ENCODE results near the gene HSP90AA1.
"Not testable (repeated sequence)": the region's sequence is repeated elsewhere in the genome, so short reads cannot be mapped to it uniquely, and the experiment has no call there.

Gene HSP90AA1

GRCh38 chr14:102086972-102087761, at the start of gene HSP90AA1:
TSS of gene HSP90AA1 (minus strand) at chr14:102087044. CDS start at chr14:102086378, 666 bp downstream.
- DNase-seq = peak; percentile 42

GRCh38 chr14:102135456-102135855, 48.6 kb upstream of the HSP90AA1 start:
- not testable (repeated sequence) for DNase-seq

GRCh38 chr14:102134719-102135118, 47.9 kb upstream of the HSP90AA1 start:
- DNase-seq = not testable (repeated sequence)

GRCh38 chr14:102134021-102134420, 47.2 kb upstream of the HSP90AA1 start:
- DNase-seq = not testable (repeated sequence)

DNA sequence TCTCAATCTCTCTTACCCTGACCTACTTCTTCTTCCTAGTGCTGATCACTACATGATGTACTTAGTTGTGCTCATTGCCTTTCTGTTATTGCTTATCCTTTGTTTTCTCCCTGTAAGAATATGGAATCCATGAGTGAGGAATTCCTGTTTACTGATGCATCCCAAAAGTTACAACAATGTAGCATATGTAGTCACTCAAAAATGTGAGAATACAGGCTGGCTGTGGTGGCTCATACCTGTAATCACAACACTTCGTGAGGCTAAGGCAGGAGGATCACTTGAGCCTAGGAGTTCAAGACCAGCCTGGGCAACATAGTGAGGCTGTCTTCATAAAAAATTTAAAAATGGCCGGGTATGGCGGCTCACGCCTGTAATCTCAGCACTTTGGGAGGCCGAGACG, 44.9 kb upstream of the HSP90AA1 start:
- DNase-seq = no peak

GRCh38 chr14:102126807-102127455, 40.1 kb upstream of the HSP90AA1 start:
- no peak for DNase-seq

DNA sequence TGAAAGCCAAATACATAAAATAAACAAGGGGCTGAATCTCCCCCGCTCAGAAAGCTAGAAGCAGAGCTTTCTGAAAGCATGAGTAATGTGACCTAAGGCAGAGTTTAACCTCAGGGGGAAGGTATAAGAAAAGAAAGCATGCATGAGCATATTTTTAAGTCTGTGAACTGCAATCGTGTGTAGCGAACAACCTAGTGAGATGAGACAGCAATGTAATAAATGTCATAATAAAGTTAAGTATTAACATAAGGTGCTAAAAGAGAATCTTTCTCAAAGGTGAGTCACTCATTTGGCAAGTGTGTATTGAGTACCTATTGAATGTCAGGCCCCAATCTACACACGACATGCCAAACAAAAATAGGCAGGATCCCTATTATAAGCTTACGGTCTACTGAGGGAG, 38.7 kb upstream of the HSP90AA1 start:
- DNase-seq = no peak

- DNase-seq = no peak
Measured at GRCh38 chr14:102124419-102124818, 37.6 kb upstream of the HSP90AA1 start.

- DNase-seq = no peak
Measured at GRCh38 chr14:102121567-102121966, 34.7 kb upstream of the HSP90AA1 start.

DNA sequence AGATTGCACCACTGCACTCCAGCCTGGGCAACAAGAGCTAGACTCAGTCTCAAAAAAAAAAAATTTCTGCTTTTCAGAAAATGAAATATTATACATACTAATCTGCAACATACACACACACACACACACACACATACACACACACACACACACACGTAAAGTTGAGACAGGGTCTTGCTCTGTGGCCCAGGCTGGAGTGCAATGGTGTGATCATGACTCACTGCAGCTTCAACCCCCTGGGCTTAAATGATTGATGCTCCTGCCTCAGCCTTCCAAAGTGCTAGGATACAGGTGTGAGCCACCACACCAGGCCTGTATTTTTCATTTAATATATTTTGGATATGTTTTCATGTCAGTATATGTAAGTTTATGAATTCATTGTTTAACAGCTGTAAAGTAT, 34.0 kb upstream of the HSP90AA1 start:
- no peak for DNase-seq

DNA sequence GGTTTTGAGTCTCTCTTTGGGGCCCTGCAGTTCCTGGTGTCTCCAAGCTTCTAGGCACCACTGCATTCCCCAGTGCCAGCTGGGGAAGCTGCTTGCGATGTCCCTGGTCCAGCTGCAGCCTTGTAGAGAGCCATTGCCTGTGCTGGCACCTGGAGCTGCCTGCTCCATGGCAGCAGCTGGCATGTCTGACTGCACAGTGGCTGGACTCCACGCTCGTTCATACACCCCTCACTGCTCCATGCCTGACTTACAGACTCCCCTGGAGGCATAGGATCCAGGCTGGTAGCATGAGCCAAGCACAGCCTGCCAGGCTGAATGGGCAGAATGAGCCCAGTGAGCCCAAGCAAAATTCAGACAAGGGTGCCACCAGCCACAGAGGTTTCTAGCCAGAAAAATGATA, 31.0 kb upstream of the HSP90AA1 start:
- DNase-seq = no peak

DNA sequence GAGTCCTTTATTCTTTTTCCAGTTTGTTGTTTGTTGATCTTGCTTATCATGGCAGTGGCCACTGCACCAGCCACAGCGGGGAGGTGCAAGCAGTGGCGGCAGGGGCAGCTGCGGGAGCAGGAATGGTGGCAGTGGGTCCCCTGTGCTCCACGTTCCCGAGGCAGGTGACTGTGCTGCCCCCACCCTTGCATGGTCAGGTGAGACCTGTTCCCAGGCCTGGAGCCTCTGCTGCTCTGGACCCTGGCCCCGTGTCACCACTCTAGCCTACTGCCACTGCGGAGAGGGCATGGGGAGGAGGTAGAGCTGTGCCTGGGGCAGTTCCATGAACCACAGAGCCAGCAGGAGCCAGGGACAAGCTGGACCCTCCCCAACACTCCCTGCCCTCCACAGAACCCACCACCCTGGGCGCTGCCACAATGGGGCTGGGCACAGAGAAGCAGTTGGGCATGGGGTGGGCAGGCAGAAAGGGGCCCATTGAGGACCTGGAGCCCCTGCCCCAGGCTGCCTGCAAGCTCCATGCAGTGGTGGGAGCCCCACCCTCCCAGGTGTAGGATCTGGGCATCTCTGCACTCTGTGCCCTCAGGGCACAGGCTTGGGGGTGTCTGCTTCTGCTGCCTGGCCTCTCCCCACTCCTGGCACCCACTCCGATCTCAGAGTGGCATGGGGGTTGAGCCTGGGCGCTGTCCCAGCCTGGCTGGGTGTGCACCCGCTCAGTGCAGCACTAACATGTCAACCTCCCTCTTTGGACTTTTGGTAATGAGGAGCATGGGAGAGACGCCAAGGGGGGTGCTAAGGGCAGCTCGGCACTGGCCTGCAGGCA, 29.7 kb upstream of the HSP90AA1 start:
- DNase-seq = no peak

- no peak for DNase-seq
Measured at GRCh38 chr14:102111101-102111500, 24.3 kb upstream of the HSP90AA1 start.

DNA sequence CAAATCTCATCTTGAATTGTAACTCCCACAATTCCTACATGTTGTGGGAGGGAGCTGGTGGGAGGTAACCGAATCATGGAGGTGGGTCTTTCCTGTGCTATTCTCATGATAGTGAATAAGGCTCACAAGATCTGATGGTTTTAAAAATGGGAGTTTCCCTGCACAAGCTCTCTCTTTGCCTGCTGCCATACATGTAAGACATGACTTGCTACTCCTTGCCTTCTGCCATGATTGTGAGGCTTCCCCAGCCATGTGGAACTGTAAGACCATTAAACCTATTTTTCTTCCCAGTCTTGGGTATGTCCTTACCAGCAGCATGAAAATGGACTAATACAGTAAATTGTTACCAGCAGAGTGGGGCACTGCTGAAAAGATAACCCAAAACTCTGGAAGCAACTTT, 22.5 kb upstream of the HSP90AA1 start:
- DNase-seq = not testable (repeated sequence)

DNA sequence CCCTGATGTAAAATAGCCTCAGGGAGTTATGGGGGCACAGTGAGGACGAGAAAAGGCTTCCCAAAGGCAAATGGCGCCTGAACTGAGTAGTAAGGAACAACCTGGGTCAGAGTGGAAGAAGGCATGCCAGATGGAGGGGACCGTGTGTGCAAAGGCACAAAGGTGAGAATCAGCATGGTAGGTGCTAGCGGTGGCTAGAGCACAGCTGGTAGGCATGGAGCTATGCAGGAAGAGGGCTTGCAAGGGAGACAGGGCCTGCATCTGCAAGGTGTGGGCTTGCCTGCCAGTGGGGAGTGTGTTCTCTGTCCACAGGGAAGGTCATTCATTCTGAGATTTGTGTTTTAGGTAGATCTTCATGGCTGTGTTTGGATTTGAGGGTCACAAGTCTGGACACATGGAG, 18.5 kb upstream of the HSP90AA1 start:
- no peak for DNase-seq

DNA sequence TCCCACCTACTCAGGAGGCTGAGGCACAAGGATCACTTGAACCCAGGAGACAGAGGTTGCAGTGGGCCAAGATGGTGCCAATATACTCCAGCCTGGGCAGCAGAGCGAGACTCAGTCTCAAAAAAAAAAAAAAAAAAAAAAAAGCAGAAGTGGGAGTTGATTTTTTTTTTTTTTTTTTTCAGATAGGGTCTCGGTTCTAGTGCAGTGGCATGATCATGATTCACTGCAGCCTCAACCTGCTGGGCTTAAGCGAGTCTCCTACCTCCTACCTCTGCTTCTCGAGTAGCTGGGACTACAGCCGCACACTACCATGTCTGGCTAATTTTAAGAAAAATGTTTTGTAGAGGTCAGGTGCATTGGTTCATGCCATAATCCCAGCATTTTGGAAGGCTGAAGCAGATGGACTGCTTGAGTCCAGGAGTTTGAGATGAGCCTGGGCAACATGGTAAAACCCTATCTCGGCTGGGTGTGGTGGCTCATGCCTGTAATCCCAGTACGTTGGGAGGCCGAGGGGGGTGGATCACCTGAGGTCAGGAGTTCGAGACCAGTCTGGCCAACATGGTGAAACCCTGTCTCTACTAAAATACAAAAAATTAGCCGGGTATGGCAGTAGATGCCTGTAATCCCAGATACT, 16.3 kb upstream of the HSP90AA1 start:
- no peak for DNase-seq

- no peak for DNase-seq
Measured at GRCh38 chr14:102097441-102098135, 10.7 kb upstream of the HSP90AA1 start.

DNA sequence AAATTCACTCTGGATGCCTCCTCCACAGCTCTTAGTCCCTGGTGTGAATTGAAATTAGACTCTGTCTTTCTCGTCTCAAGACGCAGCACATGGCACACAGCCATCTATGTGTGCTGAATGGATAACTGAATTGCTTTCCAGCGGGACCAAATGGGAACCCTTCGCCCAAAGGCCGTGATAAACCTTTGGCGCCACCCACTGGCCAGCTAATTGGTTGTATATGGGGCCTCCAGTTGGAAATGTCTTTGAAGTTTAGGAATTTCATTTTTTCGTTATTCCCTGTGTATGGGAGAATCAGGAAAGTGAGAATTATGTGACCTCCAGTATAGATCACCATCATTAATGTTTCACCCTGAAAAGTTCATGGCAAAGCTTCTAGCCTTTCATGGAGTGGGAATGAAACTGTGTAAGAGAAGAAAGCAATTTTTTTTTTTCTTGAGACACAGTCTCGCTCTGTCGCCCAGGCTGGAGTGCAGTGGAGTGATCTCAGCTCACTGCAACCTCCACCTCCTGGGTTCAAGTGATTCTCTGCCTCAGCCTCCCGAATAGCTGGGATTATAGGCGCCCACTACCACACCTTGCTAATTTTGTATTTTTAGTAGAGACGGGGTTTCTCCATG, 9.8 kb upstream of the HSP90AA1 start:
- peak; percentile 43 for DNase-seq

DNA sequence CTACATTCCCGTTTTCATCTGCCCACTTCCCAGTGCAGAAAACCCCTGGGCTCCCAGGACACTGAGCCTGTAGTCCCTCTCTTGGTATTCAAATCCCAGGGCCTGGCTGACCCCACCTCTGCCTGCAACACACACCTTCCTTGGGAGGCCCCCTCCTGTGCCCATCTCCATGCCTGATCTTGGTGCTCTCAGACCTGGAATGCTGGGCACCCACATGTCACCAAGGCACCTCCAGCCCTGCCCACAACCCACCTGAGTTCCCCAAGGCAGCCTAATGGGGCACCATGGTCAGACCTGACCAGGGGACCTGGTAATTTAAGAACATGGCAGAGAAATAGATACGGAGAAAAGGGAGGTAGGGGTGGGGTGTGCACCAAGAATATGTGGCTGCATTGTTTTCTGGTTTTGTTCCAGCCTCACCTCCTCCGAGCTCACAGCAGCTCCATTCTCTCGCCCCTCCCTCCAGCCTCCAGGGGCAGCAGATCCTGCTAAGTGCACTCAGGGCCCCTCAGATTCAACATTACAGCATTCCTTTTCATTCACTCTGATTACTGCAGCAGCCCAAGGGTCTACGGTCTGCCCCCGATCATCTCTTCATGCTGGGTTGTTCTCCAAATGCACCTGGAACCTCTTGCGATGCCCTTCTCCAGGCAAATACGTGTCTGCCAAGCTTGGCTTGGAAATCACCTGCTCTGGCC, 9.2 kb upstream of the HSP90AA1 start:
- DNase-seq = no peak

DNA sequence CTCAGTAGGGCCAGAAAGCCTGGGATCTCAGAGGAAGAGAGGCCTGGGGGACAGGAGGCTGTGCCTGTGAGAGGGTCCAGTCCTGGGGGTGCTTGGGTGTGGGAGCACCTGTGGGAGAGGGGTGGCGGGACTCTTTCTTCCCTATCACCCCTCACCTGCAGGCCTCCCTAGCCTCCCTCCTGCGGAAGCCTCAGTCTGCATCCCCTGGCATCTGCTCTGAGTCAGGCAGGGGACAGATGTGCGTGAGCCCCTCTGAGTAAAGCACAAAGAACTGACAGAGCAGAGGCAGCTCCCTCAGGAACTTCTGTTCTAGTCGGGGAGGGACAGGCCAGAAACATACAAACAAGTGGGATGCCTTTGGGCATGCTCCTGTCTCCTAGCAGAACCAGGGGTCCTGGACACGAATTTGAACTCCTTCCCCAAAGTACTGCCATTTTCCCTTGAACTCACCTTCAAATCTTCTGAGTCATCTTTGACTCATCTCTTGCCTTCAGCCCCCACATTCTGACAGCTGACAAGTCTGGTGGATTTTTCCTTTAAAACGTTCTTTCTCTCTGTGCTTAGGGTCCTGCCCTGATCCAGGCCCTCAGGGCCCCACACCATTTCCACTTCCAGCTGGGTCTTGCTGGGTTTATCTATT, 8.5 kb upstream of the HSP90AA1 start:
- DNase-seq = no peak

GRCh38 chr14:102094101-102094500, 7.3 kb upstream of the HSP90AA1 start:
- no peak for DNase-seq
